ENCODE measurements around the gene PTPRJ. TPM values are rescaled to one million over a fixed set of nuclear protein-coding genes. Genes with fewer than 3 reads are reported as not detected.
A peak's percentile ranks its signal among the peaks of the same experiment; 100 is the strongest.

The PTPRJ gene
- total RNA-seq, 2 experiments from 2014 or later = 8.2 to 10.7 TPM

GRCh38 chr11:47991266-47991830 lies 11.0 kb downstream of the PTPRJ start:
- no peaks in the 10 kb centered on the region for H3K9me3 Mint-ChIP-seq
- peaks cover 53% of the 10 kb centered on the region for H3K4me1 Mint-ChIP-seq (ENCODE audit: low read depth)
- CTCF ChIA-PET = interaction anchor here (2.7 kb wide), 1 partner anchor 8 kb away, joined by 13 read pairs; no protein-coding TSS in a partner anchor
- no peaks in the 10 kb centered on the region for H3K36me3 Mint-ChIP-seq (ENCODE audit: low read depth)
- intact Hi-C loops (cut with micrococcal nuclease) = no loop called here
- no peaks in the 10 kb centered on the region for H3K27me3 Mint-ChIP-seq (ENCODE audit: low read depth)
- H3K27ac Mint-ChIP-seq = peak overlapping the region; percentile 54
- H3K4me3 Mint-ChIP-seq = peak overlapping the region; percentile 58
- DNase-seq = peak; percentile 68

- Mint-ChIP-seq H3K4me3 (peak overlapping the region; percentile 58), H3K36me3 (ENCODE audit: low read depth) (no peaks in the 10 kb centered on the region), H3K27ac (peak overlapping the region; percentile 54), H3K9me3 (no peaks in the 10 kb centered on the region), H3K27me3 (ENCODE audit: low read depth) (no peaks in the 10 kb centered on the region), H3K4me1 (ENCODE audit: low read depth) (peaks cover 51% of the 10 kb centered on the region)
- DNase-seq = no peak
- intact Hi-C loops (cut with micrococcal nuclease) = no loop called here
- CTCF ChIA-PET = interaction anchor here (0.5 to 2.7 kb wide), 2 partner anchors 9 to 138 kb away, joined by 3 to 13 read pairs; no protein-coding TSS in a partner anchor
Measured at GRCh38 chr11:47991894-47992293, 11.5 kb downstream of the PTPRJ start.

GRCh38 chr11:47992959-47993820 lies 12.8 kb downstream of the PTPRJ start:
- H3K4me3 Mint-ChIP-seq = no peak overlapping the region
- intact Hi-C loops (cut with micrococcal nuclease) = no loop called here
- H3K27ac Mint-ChIP-seq = no peak overlapping the region
- CTCF ChIA-PET = interaction anchor here (2.7 kb wide), 1 partner anchor 10 kb away, joined by 13 read pairs; no protein-coding TSS in a partner anchor
- H3K36me3 Mint-ChIP-seq (ENCODE audit: low read depth) = no peaks in the 10 kb centered on the region
- no peaks in the 10 kb centered on the region for H3K27me3 Mint-ChIP-seq (ENCODE audit: low read depth)
- H3K9me3 Mint-ChIP-seq = no peaks in the 10 kb centered on the region
- peaks cover 52% of the 10 kb centered on the region for H3K4me1 Mint-ChIP-seq (ENCODE audit: low read depth)
- DNase-seq = no peak

GRCh38 chr11:47994417-47994816 lies 14.1 kb downstream of the PTPRJ start:
- H3K4me1 Mint-ChIP-seq (ENCODE audit: low read depth) = peaks cover 60% of the 10 kb centered on the region
- H3K27me3 Mint-ChIP-seq (ENCODE audit: low read depth) = no peaks in the 10 kb centered on the region
- H3K36me3 Mint-ChIP-seq (ENCODE audit: low read depth) = no peaks in the 10 kb centered on the region
- intact Hi-C loops (cut with micrococcal nuclease) = no loop called here
- no peak overlapping the region for H3K4me3 Mint-ChIP-seq
- DNase-seq = no peak
- no peak overlapping the region for H3K27ac Mint-ChIP-seq
- CTCF ChIA-PET = no interaction called here
- no peaks in the 10 kb centered on the region for H3K9me3 Mint-ChIP-seq

- H3K4me1 Mint-ChIP-seq (ENCODE audit: low read depth) = peaks cover 63% of the 10 kb centered on the region
- no peak for DNase-seq
- H3K4me3 Mint-ChIP-seq = no peak overlapping the region
- H3K36me3 Mint-ChIP-seq (ENCODE audit: low read depth) = no peaks in the 10 kb centered on the region
- H3K9me3 Mint-ChIP-seq = no peaks in the 10 kb centered on the region
- H3K27me3 Mint-ChIP-seq (ENCODE audit: low read depth) = no peaks in the 10 kb centered on the region
- H3K27ac Mint-ChIP-seq = no peak overlapping the region
- CTCF ChIA-PET = no interaction called here
- intact Hi-C loops (cut with micrococcal nuclease) = no loop called here
Measured at GRCh38 chr11:47995360-47995769, 15.0 kb downstream of the PTPRJ start.

GRCh38 chr11:47997063-47998053 lies 17.0 kb downstream of the PTPRJ start:
- Mint-ChIP-seq H3K27me3 (ENCODE audit: low read depth) (no peaks in the 10 kb centered on the region), H3K9me3 (no peaks in the 10 kb centered on the region), H3K4me3 (no peak overlapping the region), H3K4me1 (ENCODE audit: low read depth) (peaks cover 65% of the 10 kb centered on the region), H3K27ac (no peak overlapping the region), H3K36me3 (ENCODE audit: low read depth) (no peaks in the 10 kb centered on the region)
- no peak for DNase-seq
- CTCF ChIA-PET = interaction anchor here (0.6 to 1.8 kb wide), 4 partner anchors 14 to 65 kb away, joined by 3 to 5 read pairs (median 3); no protein-coding TSS in a partner anchor
- intact Hi-C loops (cut with micrococcal nuclease) = no loop called here

- H3K27ac Mint-ChIP-seq = no peak overlapping the region
- intact Hi-C loops (cut with micrococcal nuclease) = no loop called here
- CTCF ChIA-PET = interaction anchor here (1.1 to 1.8 kb wide), 5 partner anchors 9 to 109 kb away, joined by 3 to 6 read pairs (median 4); no protein-coding TSS in a partner anchor
- no peaks in the 10 kb centered on the region for H3K9me3 Mint-ChIP-seq
- DNase-seq = no peak
- H3K4me1 Mint-ChIP-seq (ENCODE audit: low read depth) = peaks cover 66% of the 10 kb centered on the region
- no peak overlapping the region for H3K4me3 Mint-ChIP-seq
- H3K36me3 Mint-ChIP-seq (ENCODE audit: low read depth) = no peaks in the 10 kb centered on the region
- H3K27me3 Mint-ChIP-seq (ENCODE audit: low read depth) = no peaks in the 10 kb centered on the region
Measured at GRCh38 chr11:47998345-47998732, 18.0 kb downstream of the PTPRJ start.

- Mint-ChIP-seq H3K4me1 (ENCODE audit: low read depth) (peaks cover 64% of the 10 kb centered on the region), H3K9me3 (no peaks in the 10 kb centered on the region), H3K4me3 (no peak overlapping the region), H3K27ac (no peak overlapping the region), H3K27me3 (ENCODE audit: low read depth) (no peaks in the 10 kb centered on the region), H3K36me3 (ENCODE audit: low read depth) (no peaks in the 10 kb centered on the region)
- intact Hi-C loops (cut with micrococcal nuclease) = no loop called here
- CTCF ChIA-PET = interaction anchor here (1.1 to 1.8 kb wide), 5 partner anchors 10 to 109 kb away, joined by 3 to 6 read pairs (median 4); no protein-coding TSS in a partner anchor
- no peak for DNase-seq
Measured at GRCh38 chr11:47998733-47999359, 18.5 kb downstream of the PTPRJ start.

GRCh38 chr11:48000432-48000831 lies 20.1 kb downstream of the PTPRJ start:
- no peak for DNase-seq
- Mint-ChIP-seq H3K9me3 (no peaks in the 10 kb centered on the region), H3K4me3 (no peak overlapping the region), H3K4me1 (ENCODE audit: low read depth) (peaks cover 79% of the 10 kb centered on the region), H3K36me3 (ENCODE audit: low read depth) (no peaks in the 10 kb centered on the region), H3K27me3 (ENCODE audit: low read depth) (no peaks in the 10 kb centered on the region), H3K27ac (peak overlapping the region; percentile 67)
- intact Hi-C loops (cut with micrococcal nuclease) = loop anchor here (2.0 to 10.0 kb wide), 3 partner anchors 234 to 736 kb away; partner anchors contain the start of genes CELF1 and FNBP4
- CTCF ChIA-PET = interaction anchor here (3.5 kb wide), 1 partner anchor 67 kb away, joined by 18 read pairs; no protein-coding TSS in a partner anchor

- peaks cover 88% of the 10 kb centered on the region for H3K4me1 Mint-ChIP-seq (ENCODE audit: low read depth)
- peak overlapping the region; percentile 96 for H3K27ac Mint-ChIP-seq
- H3K27me3 Mint-ChIP-seq (ENCODE audit: low read depth) = no peaks in the 10 kb centered on the region
- peak overlapping the region; percentile 66 for H3K4me3 Mint-ChIP-seq
- H3K9me3 Mint-ChIP-seq = no peaks in the 10 kb centered on the region
- H3K36me3 Mint-ChIP-seq (ENCODE audit: low read depth) = no peaks in the 10 kb centered on the region
- CTCF ChIA-PET = interaction anchor here (0.6 to 3.5 kb wide), 7 partner anchors 15 to 107 kb away, joined by 3 to 18 read pairs (median 5); no protein-coding TSS in a partner anchor
- DNase-seq = peak; percentile 89
- intact Hi-C loops (cut with micrococcal nuclease) = loop anchor here (1.0 to 10.0 kb wide), 8 partner anchors 8 to 737 kb away; partner anchors contain the start of genes CELF1, FNBP4 and MTCH2
Measured at GRCh38 chr11:48001438-48002021, 21.2 kb downstream of the PTPRJ start.

- CTCF ChIA-PET = interaction anchor here (0.7 to 3.5 kb wide), 6 partner anchors 16 to 106 kb away, joined by 5 to 18 read pairs (median 6); no protein-coding TSS in a partner anchor
- Mint-ChIP-seq H3K27ac (peak overlapping the region; percentile 96), H3K36me3 (ENCODE audit: low read depth) (no peaks in the 10 kb centered on the region), H3K4me1 (ENCODE audit: low read depth) (peaks cover 88% of the 10 kb centered on the region), H3K27me3 (ENCODE audit: low read depth) (no peaks in the 10 kb centered on the region), H3K9me3 (no peaks in the 10 kb centered on the region), H3K4me3 (peak overlapping the region; percentile 66)
- intact Hi-C loops (cut with micrococcal nuclease) = loop anchor here (10.0 kb wide), 2 partner anchors 448 to 738 kb away; partner anchors contain the start of gene CELF1
- no peak for DNase-seq
Measured at GRCh38 chr11:48002561-48002960, 22.2 kb downstream of the PTPRJ start.

Measured in activated naive CD4-positive, alpha-beta T cell treated with anti-CD3 and anti-CD28 coated beads for 36 hours (primary cell).